NK-92 treated with Interleukin-12 subunit alpha and Interleukin-12 subunit beta, amount 100 ng/mL, for 24 hours (cell line): ENCODE data around the gene TMEM115.

Experiments
- DNase-seq: peaks from one replicate; lab custom pipeline; 2025; lab: John Stamatoyannopoulos, UW

The TMEM115 gene

GRCh38 chr3:50378024-50378423, 18.7 kb upstream of the TMEM115 start:
- no peak for DNase-seq

- DNase-seq, result no peak
These were observed 16.1 kb upstream of the TMEM115 start for GRCh38 chr3:50375258-50375931.

- no peak for DNase-seq
These were observed 15.3 kb upstream of the TMEM115 start for GRCh38 chr3:50374363-50375257.

GRCh38 chr3:50373146-50374051, 14.1 kb upstream of the TMEM115 start:
- no peak for DNase-seq

GRCh38 chr3:50372349-50372748, 13.0 kb upstream of the TMEM115 start:
- DNase-seq, result no peak

GRCh38 chr3:50371133-50371685, 11.9 kb upstream of the TMEM115 start:
- no peak for DNase-seq

GRCh38 chr3:50370594-50370993, 11.3 kb upstream of the TMEM115 start:
- DNase-seq, result no peak

GRCh38 chr3:50369012-50369670, 9.8 kb upstream of the TMEM115 start:
- no peak for DNase-seq

GRCh38 chr3:50365842-50366220, 6.5 kb upstream of the TMEM115 start:
- DNase-seq, result no peak

GRCh38 chr3:50365080-50365841, 5.9 kb upstream of the TMEM115 start:
- no peak for DNase-seq

GRCh38 chr3:50364573-50365079, 5.3 kb upstream of the TMEM115 start:
- DNase-seq, result no peak

- no peak for DNase-seq
These were observed 414 bp upstream of the TMEM115 start for GRCh38 chr3:50359760-50360110.

- DNase-seq, result no peak
These were observed 888 bp downstream of the TMEM115 start for GRCh38 chr3:50358355-50358910.

- DNase-seq, result no peak
These were observed 1.8 kb downstream of the TMEM115 start for GRCh38 chr3:50357481-50357880.

- no peak for DNase-seq
These were observed 2.8 kb downstream of the TMEM115 start for GRCh38 chr3:50356553-50356952.

GRCh38 chr3:50355829-50356552, 3.3 kb downstream of the TMEM115 start:
- DNase-seq, result no peak

GRCh38 chr3:50354850-50355249, 4.5 kb downstream of the TMEM115 start:
- DNase-seq, result no peak

GRCh38 chr3:50354186-50354764, 5.0 kb downstream of the TMEM115 start:
- no peak for DNase-seq
